HG03575 (cell line): Measurements from ENCODE around the gene STK10.
"Not testable (repeated sequence)": the region's sequence is repeated elsewhere in the genome, so short reads cannot be mapped to it uniquely, and the experiment has no call there.

Experiments
- ATAC-seq: cut with Tn5 transposase; IDR thresholded peaks from one replicate; pipeline ENCODE4 v1.9.1; 2021; ENCODE audit not compliant: unreplicated experiment, insufficient number of reproducible peaks, low FRiP score; ENCODE audit errors: extremely low read depth

STK10 gene

GRCh38 chr5:172050080-172050479, 137.9 kb downstream of the STK10 start:
- ATAC-seq: no peak

- ATAC-seq: no peak
Observed at GRCh38 chr5:172049226-172049796, 138.7 kb downstream of the STK10 start.

- no peak for ATAC-seq
Observed at GRCh38 chr5:172048539-172049101, 139.4 kb downstream of the STK10 start.

DNA sequence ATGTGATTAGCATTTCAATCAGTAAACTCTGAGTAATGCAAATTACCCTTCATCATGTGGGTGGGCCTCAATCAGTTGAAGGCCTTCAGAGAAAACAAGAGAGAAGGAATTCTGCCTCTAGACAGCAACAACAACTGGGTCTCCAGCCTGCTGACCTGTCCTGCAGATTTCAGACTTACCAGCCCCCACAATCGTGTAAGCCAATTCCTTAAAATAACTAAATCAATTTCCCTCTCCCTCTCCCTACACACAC, 139.9 kb downstream of the STK10 start:
- ATAC-seq: no peak

DNA sequence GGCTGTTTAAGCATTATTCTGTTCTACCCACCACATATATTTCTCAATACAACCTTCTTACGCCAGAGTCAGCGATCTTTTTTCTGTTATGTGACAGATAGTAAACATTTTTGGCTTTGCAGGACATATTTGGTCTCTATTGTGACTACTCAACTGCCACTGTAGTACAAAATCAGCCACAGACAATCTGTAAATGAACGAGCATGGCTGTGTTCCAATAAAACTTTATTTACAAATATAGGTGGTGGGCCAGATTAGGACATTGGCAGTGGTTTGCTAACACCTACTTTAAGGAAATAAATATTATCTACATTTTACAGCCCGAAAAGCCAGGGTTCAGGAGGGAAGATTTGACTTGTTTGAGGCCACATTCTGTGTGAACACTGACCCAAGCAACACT, 141.4 kb downstream of the STK10 start:
- ATAC-seq: no peak

DNA sequence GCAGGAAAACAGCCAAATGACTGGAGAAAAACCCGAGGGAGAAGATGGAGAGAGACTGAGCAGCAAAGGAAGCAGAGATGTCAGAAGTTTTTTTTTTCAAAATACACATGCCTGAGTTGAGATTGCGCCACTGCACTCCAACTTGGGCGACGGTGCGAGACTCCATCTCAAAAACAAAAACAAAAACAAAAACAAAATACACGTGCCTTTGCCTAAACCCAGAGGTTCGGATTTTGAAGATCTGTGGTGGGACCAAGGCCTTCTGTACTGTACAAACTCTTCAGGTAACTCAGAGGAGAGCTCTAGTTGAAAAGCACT, 142.8 kb downstream of the STK10 start:
- ATAC-seq: no peak

- no peak for ATAC-seq
Observed at GRCh38 chr5:172044631-172045314, 143.3 kb downstream of the STK10 start.

- no peak for ATAC-seq
Observed at GRCh38 chr5:172043865-172044264, 144.2 kb downstream of the STK10 start.

DNA sequence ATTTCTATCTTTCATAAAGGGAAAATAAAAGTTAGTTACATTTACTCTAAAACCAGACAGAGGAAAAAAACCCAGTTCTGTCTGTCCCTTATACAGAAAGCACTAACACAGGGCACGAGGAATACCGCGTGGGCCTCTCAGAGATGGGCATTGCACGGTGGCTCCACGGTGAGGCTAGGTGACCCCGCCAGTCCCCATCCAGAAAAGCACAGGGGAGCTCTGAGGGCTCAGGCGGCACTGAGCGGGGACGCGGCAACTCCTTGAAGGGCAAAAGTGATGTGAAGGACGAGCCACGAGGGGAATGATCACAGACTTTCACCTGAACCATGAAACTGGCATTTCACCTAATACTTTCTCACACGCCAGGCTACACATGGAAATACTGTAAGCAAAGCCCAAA, 145.8 kb downstream of the STK10 start:
- ATAC-seq: no peak

DNA sequence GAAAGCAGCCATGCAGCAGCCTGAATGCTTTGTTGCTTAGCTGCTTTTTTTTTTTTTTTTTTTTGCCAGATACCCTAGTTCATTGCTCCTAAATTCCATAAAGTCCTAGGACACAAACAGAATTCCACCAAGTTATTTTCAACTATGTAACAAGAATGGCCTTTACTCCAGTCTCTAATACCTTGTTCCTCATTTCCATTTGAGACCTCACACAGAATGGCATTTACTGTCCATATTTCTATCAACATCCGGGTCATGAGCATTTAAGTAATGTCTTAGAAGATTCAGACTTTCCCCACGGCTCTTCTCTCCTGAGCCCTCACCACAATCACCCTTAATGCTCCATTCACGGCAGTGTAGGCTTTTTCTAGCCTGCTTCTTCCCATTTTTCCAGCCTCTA, 149.9 kb downstream of the STK10 start:
- no peak for ATAC-seq

DNA sequence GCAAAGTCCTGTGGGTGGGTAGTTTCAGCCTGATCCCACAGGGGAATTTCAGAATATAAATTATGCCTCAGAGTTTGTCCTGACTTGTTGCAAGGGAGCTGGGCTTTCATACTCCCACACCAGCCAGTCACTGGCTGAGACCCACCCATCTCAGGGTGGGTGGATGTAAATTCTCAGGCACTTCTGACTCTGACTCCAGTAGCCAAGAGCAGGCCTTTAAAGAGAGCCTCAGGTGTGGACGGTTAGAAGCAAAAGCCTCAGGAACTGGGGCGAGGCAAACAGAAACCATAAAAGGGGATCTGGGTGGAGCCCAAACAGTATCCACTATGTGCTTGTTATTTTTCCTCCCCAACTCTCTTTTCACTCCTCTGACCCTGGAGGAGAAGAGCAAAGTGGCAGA, 153.0 kb downstream of the STK10 start:
- no peak for ATAC-seq

DNA sequence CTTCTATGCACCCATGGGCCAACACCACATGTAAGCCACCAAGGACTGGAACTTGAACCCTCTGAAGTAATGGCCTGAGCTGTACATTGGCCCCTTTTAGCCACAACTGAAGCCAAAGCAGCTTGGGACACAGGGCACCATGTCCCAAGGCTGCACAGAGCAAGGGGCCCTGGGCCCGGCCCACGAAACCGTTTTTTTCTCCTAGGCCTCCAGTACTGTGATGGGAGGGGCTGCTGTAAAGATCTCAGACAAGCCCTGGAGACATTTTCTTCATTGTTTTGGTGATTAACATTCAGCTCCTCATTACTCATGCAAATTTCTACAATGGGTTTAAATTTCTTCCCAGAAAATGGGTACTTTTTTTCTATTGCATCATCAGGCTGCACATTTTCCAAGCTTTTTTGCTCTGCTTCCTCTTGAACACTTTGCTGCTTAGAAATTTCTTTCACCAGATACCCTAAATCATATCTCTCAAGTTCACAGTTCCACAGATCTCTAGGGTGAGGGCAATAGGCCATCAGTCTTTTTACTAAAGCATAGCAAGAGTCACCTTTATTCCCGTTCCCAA, 156.0 kb downstream of the STK10 start:
- ATAC-seq: no peak

DNA sequence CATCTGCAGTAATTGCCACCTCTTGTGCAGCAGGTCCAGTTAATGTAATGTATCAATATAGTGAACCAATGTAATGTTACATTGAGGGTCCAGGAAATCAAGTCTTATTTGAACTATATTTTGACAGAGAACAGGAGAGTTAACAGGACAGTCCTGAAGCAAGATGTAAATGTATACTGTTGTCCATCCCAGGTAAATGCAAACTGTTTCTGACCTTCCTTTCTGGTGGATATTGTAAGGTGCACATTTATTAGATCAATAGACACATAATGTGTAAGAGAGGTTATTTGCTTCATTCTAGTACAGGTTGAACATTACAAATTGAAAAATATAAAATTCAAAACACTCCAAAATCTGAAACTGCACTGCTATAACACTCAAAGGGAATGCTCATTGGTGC, 158.1 kb downstream of the STK10 start:
- ATAC-seq: no peak

DNA sequence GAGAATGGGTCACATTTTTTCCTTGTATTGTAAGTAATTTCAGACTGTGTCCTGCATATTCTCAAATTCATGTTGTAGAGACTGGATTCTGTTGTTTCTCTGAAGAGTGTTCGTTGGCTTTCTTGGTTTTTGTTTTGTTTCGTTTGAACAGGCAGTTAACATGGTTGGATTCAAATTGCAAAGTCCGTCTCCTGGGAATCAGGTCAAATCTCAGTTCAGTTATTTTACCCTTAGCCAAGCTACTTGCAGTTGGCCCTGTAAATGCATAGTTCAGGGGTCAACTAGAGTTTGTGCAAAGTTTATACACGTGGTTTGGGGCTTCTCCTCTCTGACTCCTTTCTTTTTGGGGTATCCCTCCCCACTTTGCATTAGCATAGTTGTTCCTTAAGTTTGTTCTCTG, 159.9 kb downstream of the STK10 start:
- no peak for ATAC-seq

DNA sequence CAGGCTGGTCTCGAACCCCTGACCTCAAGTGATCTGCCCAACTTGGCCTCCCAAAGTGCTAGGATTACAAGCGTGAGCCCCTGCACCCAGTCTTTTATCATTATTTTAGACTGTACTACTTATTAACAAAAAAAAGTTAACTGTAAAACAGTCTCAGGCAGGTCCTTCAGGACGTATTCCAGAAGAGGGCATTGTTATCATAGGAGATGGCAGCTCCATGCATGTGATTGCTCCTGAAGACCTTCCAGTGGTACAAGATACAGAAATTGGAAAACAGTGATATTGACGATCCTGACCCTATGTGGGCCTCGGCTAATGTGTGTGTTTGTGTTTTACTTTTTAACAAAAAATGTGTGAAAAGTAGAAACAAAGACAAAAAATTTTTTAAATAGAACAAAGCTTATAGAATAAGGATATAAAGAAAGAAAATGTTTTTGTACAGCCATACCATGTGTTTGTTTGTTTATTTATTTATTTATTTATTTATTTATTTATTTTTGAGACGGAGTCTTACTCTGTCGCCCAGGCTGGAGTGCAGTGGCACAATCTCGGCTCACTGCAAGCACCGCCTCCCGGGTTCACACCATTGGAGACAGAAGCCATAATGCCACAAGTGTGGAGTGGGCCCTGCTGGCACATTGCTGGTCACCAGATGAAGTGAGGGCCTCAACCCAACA, 167.8 kb downstream of the STK10 start:
- ATAC-seq: not testable (repeated sequence)

GRCh38 chr5:172015346-172015745, 172.7 kb downstream of the STK10 start:
- ATAC-seq: no peak

GRCh38 chr5:172010278-172010677, 177.7 kb downstream of the STK10 start:
- ATAC-seq: no peak

GRCh38 chr5:172009536-172010270, 178.3 kb downstream of the STK10 start:
- ATAC-seq: no peak

GRCh38 chr5:172008689-172009141, 179.3 kb downstream of the STK10 start:
- ATAC-seq: no peak

DNA sequence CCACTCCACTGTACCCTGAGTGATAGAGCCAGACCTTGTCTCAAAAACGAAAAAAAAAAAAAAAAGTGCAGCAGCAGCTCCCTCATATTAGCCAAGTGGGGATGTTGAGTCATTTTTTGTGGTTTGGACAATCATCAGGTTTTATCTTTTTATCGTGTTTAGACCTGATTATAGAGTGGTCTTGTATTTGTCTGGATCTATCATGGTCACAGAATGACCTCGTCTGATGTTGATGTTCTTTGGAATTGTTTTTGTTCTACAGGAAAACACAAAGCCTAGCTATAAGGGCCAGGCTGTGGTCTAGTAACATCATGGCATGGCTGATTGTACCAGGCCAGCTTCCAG, 179.9 kb downstream of the STK10 start:
- no peak for ATAC-seq
